WERI-Rb-1 (cell line): ENCODE data around the gene CACNA1D.

ENCODE experiments used
- DNase-seq: peaks from one replicate; pipeline ENCODE4 v3.0.0-alpha.2; 2020
- H3K27ac ChIP-seq: fragments of 250-450 bp; sonication (Bioruptor Pico); 2 replicates; pipeline ENCODE4 v1.5.1; 2020; ENCODE audit warnings: mild to moderate bottlenecking, moderate library complexity
- H3K27me3 ChIP-seq: fragments of 250-450 bp; sonication (Bioruptor Pico); 2 replicates; pipeline ENCODE4 v1.5.1; 2021; ENCODE audit warnings: mild to moderate bottlenecking, low read depth, moderate library complexity; ENCODE audit not compliant: insufficient read depth, severe bottlenecking
- H3K36me3 ChIP-seq: fragments of 250-450 bp; sonication (Bioruptor Pico); 2 replicates; pipeline ENCODE4 v1.5.1; 2020; ENCODE audit warnings: mild to moderate bottlenecking, moderate library complexity
- H3K4me3 ChIP-seq: 2 replicates; pipeline ENCODE4 v1.5.1; 2011; ENCODE audit warnings: low read depth, mild to moderate bottlenecking, control low read depth, low read length
- H3K9me3 ChIP-seq: fragments of 250-450 bp; sonication (Bioruptor Pico); 2 replicates; pipeline ENCODE4 v1.5.1; 2021; ENCODE audit warnings: mild to moderate bottlenecking, moderate library complexity; ENCODE audit not compliant: severe bottlenecking
- CTCF ChIP-seq: IDR thresholded peaks from 2 replicates; pipeline ENCODE4 v1.5.1; 2011; ENCODE audit warnings: low read depth, mild to moderate bottlenecking, control low read depth, inconsistent platforms, low read length

Gene CACNA1D

GRCh38 chr3:53834429-53835095 lies 340.2 kb downstream of the CACNA1D start:
- DNase-seq = no peak
- H3K4me3 ChIP-seq = no peak overlapping the region
- TF ChIP-seq CTCF = no peak
- no peak overlapping the region for H3K27ac ChIP-seq
- H3K27me3 ChIP-seq = no peaks in the 10 kb centered on the region
- H3K36me3 ChIP-seq = no peaks in the 10 kb centered on the region
- no peaks in the 10 kb centered on the region for H3K9me3 ChIP-seq

GRCh38 chr3:53835257-53835656 lies 340.8 kb downstream of the CACNA1D start:
- Histone ChIP-seq H3K9me3 (no peaks in the 10 kb centered on the region), H3K36me3 (no peaks in the 10 kb centered on the region), H3K4me3 (no peak overlapping the region), H3K27me3 (no peaks in the 10 kb centered on the region), H3K27ac (no peak overlapping the region)
- no peak for DNase-seq
- TF ChIP-seq CTCF = no peak

GRCh38 chr3:53836084-53836872 lies 341.9 kb downstream of the CACNA1D start:
- TF ChIP-seq CTCF = no peak

GRCh38 chr3:53837331-53837730 lies 342.9 kb downstream of the CACNA1D start:
- TF ChIP-seq CTCF = no peak
- no peaks in the 10 kb centered on the region for H3K9me3 ChIP-seq
- H3K27me3 ChIP-seq = no peaks in the 10 kb centered on the region
- H3K36me3 ChIP-seq = no peaks in the 10 kb centered on the region
- no peak overlapping the region for H3K27ac ChIP-seq
- DNase-seq = no peak
- H3K4me3 ChIP-seq = no peak overlapping the region

More at GRCh38 chr3:53836084-53836872, 341.9 kb downstream of the CACNA1D start:
- Histone ChIP-seq H3K27me3 (no peaks in the 10 kb centered on the region), H3K4me3 (no peak overlapping the region), H3K9me3 (no peaks in the 10 kb centered on the region), H3K36me3 (no peaks in the 10 kb centered on the region), H3K27ac (no peak overlapping the region)
- DNase-seq = no peak

GRCh38 chr3:53841296-53841695 lies 346.9 kb downstream of the CACNA1D start:
- H3K27ac ChIP-seq = no peak overlapping the region

More at GRCh38 chr3:53841296-53841695, 346.9 kb downstream of the CACNA1D start:
- no peaks in the 10 kb centered on the region for H3K27me3 ChIP-seq
- no peaks in the 10 kb centered on the region for H3K9me3 ChIP-seq
- no peak for DNase-seq
- H3K36me3 ChIP-seq = no peaks in the 10 kb centered on the region
- TF ChIP-seq CTCF = peak; percentile 55
- H3K4me3 ChIP-seq = no peak overlapping the region
